ENCODE results near the gene PARN. TPM values are rescaled to one million over a fixed set of nuclear protein-coding genes. Genes with fewer than 3 reads are reported as not detected.

PARN gene
- total RNA-seq, 3 donors from 2014 or later = 33.3 to 59.3 (median 44.2) TPM

DNA sequence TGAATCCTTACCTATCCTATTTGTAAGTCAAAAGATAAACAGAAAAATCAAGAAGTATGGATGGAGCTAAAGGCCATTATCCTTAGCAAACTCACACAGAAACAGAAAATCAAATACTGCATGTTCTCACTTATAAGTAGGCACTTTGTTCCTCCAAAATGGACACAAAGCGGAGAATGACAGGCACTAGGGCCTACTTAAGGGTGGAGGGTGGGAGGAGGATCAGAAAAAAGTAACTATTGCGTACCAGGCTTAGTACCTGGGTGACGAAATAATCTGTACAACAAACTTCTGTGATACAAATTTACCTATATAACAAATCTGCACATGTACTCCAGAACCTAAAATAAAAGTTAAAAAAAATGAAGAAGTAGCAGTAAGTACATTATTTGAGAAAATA is 164.3 kb downstream of the PARN start:
- no peak for TF ChIP-seq POLR2A (IDR thresholded peaks at IDR 0.05)
- TF ChIP-seq POLR2AphosphoS5 (IDR thresholded peaks at IDR 0.05) = no peak
- TF ChIP-seq, protein P1, sequence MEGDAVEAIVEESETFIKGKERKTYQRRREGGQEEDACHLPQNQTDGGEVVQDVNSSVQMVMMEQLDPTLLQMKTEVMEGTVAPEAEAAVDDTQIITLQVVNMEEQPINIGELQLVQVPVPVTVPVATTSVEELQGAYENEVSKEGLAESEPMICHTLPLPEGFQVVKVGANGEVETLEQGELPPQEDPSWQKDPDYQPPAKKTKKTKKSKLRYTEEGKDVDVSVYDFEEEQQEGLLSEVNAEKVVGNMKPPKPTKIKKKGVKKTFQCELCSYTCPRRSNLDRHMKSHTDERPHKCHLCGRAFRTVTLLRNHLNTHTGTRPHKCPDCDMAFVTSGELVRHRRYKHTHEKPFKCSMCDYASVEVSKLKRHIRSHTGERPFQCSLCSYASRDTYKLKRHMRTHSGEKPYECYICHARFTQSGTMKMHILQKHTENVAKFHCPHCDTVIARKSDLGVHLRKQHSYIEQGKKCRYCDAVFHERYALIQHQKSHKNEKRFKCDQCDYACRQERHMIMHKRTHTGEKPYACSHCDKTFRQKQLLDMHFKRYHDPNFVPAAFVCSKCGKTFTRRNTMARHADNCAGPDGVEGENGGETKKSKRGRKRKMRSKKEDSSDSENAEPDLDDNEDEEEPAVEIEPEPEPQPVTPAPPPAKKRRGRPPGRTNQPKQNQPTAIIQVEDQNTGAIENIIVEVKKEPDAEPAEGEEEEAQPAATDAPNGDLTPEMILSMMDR (IDR thresholded peaks at IDR 0.05) = no peak
- Histone ChIP-seq H3K36me3 (no peaks in the 10 kb centered on the region), H3K4me1 (no peaks in the 10 kb centered on the region), H3K27ac (no peak overlapping the region), H3K9me3 (peaks cover 11 to 16% of the 10 kb centered on the region in 2 donors), H3K27me3 (no peaks in the 10 kb centered on the region), H3K4me3 (no peak overlapping the region)
- DNase-seq (ENCODE audit: low spot score in 2 of 2) = no peak
- intact Hi-C loops (cut with DNase I; ENCODE audit: low total_unique reads) = no loop called here

DNA sequence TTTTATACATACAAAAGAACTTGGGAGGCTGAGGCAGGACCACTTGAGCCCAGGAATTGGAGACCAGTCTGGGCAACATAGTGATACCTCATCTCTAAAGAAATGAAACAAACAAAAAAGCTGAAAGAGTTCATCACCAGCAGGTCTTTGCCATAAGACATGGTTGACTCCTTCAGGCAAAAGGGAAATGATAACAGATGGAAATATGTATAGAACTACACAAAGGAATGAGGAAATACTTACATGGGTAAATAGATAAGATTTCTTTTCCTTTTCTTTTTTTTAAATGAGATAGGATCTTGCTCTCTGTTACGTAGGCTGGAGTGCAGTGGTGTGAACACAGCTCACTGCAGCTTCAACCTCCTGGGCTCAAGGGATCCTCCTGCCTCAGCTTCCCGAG is 165.3 kb downstream of the PARN start:
- no peak overlapping the region for H3K27ac ChIP-seq
- no peak for TF ChIP-seq POLR2A (IDR thresholded peaks at IDR 0.05)
- TF ChIP-seq POLR2AphosphoS5 (IDR thresholded peaks at IDR 0.05) = no peak
- TF ChIP-seq, protein P1 (IDR thresholded peaks at IDR 0.05) = no peak
- H3K9me3 ChIP-seq = peaks cover 11 to 16% of the 10 kb centered on the region in 2 donors
- H3K4me3 ChIP-seq = no peak overlapping the region
- H3K27me3 ChIP-seq = no peaks in the 10 kb centered on the region
- intact Hi-C loops (cut with DNase I; ENCODE audit: low total_unique reads) = no loop called here
- no peak for DNase-seq (ENCODE audit: low spot score in 2 of 2)
- H3K4me1 ChIP-seq = no peaks in the 10 kb centered on the region
- no peaks in the 10 kb centered on the region for H3K36me3 ChIP-seq

DNA sequence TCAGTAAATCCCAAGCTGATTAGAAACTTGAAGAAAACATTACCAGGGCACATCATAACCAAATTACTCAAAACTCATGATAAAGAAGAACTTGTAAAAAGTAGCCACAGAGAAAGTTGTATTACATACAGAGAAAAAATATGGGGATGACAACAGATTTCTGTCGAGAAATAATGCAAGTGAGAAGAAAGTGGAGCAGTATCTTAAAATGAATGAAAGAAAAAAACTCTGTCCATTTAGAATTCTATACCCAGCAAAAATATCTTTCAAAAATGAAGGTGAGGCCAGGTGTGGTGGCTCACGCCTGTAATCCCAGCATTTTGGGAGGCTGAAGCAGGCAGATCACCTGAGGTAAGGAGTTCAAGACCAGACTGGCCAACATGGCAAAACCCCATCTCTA is 165.9 kb downstream of the PARN start:
- TF ChIP-seq POLR2A (IDR thresholded peaks at IDR 0.05) (no peak), POLR2AphosphoS5 (IDR thresholded peaks at IDR 0.05) (no peak)
- TF ChIP-seq, protein P1 (IDR thresholded peaks at IDR 0.05) = no peak
- Histone ChIP-seq H3K4me1 (no peaks in the 10 kb centered on the region), H3K27ac (no peak overlapping the region), H3K36me3 (no peaks in the 10 kb centered on the region), H3K4me3 (no peak overlapping the region), H3K27me3 (no peaks in the 10 kb centered on the region), H3K9me3 (peaks cover 11 to 16% of the 10 kb centered on the region in 2 donors)
- DNase-seq (ENCODE audit: low spot score in 2 of 2) = no peak
- intact Hi-C loops (cut with DNase I; ENCODE audit: low total_unique reads) = no loop called here

DNA sequence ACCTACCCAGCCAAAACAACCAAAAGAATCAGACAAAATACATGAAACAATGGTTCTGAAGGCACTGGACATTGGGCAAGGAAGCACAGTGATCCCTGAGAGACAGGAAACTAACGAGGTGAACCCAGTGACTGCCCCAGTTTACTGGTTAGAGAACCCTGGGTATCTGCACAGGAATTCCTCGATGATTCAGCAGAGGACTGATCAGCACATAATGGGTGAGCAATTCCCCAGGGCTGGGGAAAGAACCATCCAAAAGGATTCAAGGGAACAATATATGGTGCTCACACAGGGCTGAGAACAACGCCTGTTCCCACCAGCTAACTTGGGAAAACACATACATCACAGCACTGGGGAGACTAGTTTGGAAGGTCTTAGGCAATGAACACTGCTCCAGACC is 167.2 kb downstream of the PARN start:
- no peak for TF ChIP-seq POLR2A (IDR thresholded peaks at IDR 0.05)
- TF ChIP-seq, protein P1 (IDR thresholded peaks at IDR 0.05) = no peak
- no peak for TF ChIP-seq POLR2AphosphoS5 (IDR thresholded peaks at IDR 0.05)
- no peaks in the 10 kb centered on the region for H3K4me1 ChIP-seq
- peaks cover 11 to 16% of the 10 kb centered on the region in 2 donors for H3K9me3 ChIP-seq
- intact Hi-C loops (cut with DNase I; ENCODE audit: low total_unique reads) = no loop called here
- no peak overlapping the region for H3K4me3 ChIP-seq
- H3K27me3 ChIP-seq = no peaks in the 10 kb centered on the region
- no peak for DNase-seq (ENCODE audit: low spot score in 2 of 2)
- no peak overlapping the region for H3K27ac ChIP-seq
- no peaks in the 10 kb centered on the region for H3K36me3 ChIP-seq

DNA sequence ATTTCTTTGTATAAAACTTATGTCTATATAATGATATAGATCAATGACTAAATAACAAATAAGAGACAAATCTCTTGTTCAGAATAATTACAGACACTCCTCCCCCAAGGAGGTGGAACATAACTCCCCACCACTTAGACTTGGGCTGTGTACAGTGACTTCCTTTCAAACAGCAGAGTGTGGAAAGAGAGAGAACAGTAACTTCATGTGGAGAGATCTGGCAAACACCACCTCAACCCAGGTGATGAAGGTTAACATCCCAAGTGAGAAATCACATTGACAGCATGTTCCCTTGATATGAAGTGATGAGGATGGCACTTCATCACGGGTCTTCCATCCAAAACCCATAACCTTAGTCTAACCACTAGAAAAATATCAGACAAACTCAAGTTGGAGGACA is 169.3 kb downstream of the PARN start:
- DNase-seq (ENCODE audit: low spot score in 2 of 2) = no peak
- no peaks in the 10 kb centered on the region for H3K4me1 ChIP-seq
- H3K36me3 ChIP-seq = no peaks in the 10 kb centered on the region
- H3K27me3 ChIP-seq = no peaks in the 10 kb centered on the region
- H3K9me3 ChIP-seq = peaks cover 11 to 16% of the 10 kb centered on the region in 2 donors
- TF ChIP-seq POLR2A (IDR thresholded peaks at IDR 0.05) (no peak), POLR2AphosphoS5 (IDR thresholded peaks at IDR 0.05) (no peak)
- TF ChIP-seq, protein P1 (IDR thresholded peaks at IDR 0.05) = no peak
- no peak overlapping the region for H3K27ac ChIP-seq
- H3K4me3 ChIP-seq = no peak overlapping the region
- intact Hi-C loops (cut with DNase I; ENCODE audit: low total_unique reads) = no loop called here

All from breast epithelium (tissue), 4 donors.